GM12801 (cell line): ENCODE data around the gene TEKT3.

Experiments
- TF ChIP-seq, protein P1 (sequence below): IDR thresholded peaks from one replicate; pipeline ENCODE4 v1.5.1; 2011; ENCODE audit warnings: control low read depth; ENCODE audit not compliant: insufficient read length; ENCODE audit errors: extremely low read depth

The TEKT3 gene

GRCh38 chr17:15350777-15351477 lies 9.5 kb upstream of the TEKT3 start:
- TF ChIP-seq, protein P1, sequence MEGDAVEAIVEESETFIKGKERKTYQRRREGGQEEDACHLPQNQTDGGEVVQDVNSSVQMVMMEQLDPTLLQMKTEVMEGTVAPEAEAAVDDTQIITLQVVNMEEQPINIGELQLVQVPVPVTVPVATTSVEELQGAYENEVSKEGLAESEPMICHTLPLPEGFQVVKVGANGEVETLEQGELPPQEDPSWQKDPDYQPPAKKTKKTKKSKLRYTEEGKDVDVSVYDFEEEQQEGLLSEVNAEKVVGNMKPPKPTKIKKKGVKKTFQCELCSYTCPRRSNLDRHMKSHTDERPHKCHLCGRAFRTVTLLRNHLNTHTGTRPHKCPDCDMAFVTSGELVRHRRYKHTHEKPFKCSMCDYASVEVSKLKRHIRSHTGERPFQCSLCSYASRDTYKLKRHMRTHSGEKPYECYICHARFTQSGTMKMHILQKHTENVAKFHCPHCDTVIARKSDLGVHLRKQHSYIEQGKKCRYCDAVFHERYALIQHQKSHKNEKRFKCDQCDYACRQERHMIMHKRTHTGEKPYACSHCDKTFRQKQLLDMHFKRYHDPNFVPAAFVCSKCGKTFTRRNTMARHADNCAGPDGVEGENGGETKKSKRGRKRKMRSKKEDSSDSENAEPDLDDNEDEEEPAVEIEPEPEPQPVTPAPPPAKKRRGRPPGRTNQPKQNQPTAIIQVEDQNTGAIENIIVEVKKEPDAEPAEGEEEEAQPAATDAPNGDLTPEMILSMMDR, result no peak

DNA sequence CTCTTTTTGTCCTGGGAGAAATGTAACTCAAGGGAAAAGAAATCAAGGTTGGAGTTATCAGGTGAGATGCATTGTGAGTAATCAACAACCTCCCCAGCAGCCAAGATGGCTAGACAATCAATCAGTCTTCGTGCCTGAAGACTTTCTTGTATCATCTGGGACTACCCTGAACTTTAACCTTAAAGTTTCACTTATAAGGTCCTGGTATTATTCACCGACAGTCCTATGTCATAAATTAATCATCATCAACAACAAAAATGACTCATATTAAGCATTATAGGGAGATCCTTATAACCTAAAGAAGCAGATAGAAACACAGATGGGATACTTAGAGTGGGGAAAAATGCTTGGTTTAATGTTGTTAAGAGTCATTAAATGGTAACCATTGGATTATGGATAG lies 7.7 kb upstream of the TEKT3 start:
- TF ChIP-seq, protein P1, result no peak

GRCh38 chr17:15348021-15348420 lies 6.6 kb upstream of the TEKT3 start:
- TF ChIP-seq, protein P1, result no peak

DNA sequence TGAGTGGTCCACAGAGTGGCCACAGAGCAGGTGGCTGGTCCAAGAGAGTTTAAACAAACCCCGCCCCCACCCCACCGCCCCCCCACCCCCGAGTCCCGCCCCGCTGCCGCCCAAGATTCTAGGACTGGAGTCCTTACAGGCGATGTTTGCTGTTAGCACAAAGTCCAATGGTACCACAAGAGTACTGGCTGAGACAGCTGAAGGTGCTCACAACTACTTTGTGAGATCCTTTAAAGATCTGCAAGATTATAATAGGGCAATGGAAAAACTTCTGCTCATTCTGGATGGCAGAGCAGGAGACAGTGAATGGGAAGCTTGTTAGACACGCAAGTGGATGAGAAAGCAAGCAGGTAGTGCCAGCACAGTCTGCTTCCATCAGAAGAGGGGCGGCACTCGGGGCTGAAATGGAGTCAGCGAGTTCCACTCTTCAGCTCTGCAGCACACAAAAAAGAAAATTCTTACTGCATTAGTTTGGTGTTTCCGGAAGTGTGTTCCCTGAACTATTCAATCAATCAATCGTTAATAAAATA lies 4.7 kb upstream of the TEKT3 start:
- TF ChIP-seq, protein P1, result no peak

GRCh38 chr17:15343749-15344148 lies 2.4 kb upstream of the TEKT3 start:
- TF ChIP-seq, protein P1, result no peak

GRCh38 chr17:15342460-15342859 lies 1.1 kb upstream of the TEKT3 start:
- TF ChIP-seq, protein P1, result no peak

- TF ChIP-seq, protein P1, result no peak
These were observed 569 bp upstream of the TEKT3 start for GRCh38 chr17:15341966-15342365.
